ENCODE measurements around the gene PROM2.

PROM2 gene

DNA sequence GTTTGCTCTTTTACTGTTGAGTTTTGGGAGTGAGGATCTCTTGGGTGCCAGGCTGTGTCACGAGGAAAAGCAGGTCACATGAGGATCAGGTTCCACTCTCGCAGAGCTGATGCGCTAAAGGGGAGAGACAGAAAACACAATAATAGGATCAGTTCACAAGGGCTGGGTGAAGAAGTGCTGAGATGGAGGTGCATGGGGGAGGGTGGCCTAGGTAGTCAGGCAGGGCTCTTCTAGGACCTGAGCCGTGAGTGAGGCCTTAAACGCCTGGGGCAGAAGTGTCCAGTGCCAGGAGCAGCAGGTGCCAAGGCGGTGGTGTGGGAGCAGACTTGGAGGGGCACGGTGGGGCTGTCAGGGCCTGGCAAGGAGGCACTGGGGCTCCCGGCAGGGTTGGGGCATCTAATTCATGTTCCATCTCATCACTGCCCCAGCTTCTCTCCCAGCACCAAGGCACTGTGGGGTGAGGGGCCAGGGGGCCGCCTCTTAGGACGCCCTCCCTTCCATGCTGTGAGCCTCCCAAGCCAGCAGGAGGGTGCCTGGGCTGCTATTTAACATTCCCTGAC is 32.2 kb downstream of the PROM2 start:
- DNase-seq (ENCODE audit: low read depth) = no peak

DNA sequence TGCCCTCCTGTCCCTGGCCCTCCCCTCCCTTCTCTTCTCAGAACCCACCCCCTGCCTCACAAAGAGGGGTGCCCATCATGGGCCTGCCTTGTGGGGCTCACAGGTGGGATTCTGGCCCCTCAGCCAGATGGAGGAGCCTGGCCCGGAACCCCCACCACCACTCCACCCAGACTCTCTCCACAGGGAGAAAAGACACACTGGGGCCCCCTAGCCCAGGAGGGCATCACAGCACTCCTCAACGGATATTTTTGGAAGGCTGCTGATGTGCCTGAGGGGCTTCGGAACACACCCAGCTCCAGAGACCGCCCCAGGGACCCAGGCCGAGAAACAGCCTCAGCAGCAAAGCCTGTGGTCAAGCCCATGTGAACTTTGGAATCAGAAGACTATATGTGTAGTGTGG is 32.8 kb downstream of the PROM2 start:
- no peak for DNase-seq (ENCODE audit: low read depth)

DNA sequence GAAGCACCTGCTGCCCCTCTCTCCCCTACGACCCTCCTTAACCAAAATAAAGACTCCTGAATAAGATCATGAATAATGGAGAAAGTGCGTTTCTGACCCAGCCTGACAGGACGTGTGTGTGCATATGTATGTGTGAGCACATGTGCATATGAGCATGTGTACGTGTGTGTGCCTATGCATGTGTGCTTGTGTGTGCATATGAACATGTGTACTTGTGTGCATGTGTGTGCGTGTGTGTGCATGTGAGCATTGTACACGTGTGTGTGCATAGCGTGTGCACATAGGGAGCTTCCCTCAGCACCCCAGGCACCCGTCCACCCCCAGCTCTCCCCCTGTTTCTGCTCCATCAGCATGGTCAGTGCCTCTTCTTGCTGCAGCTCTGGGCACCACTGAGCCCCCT is 33.6 kb downstream of the PROM2 start:
- DNase-seq (ENCODE audit: low read depth) = no peak

DNA sequence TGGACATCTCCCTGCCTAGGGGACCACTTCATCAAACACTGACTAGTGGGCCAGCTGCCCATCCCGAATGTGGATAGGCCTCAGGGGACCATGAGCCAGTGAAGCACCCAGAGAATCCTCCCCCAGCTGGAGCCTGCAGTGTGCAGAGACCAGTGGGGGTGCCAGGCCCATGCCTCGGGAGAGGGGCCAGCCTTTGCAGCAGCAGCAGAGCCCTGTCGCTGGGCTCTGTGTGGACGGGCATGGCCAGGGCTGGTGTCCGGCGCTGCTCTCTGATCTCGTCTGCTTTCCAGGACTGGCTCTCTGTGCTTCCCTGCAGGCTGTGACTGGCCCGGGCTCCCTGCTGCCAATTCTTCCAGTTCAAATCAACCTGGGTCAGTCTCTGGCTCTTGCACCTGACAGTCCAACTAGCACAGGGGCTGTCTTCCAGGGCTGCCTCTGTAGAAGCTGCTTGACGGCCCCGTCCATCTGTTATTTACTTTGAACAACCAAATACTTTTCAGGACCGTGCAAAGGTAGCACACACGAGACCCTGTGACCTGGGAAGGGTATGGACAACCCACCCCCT is 34.3 kb downstream of the PROM2 start:
- DNase-seq (ENCODE audit: low read depth) = no peak

DNA sequence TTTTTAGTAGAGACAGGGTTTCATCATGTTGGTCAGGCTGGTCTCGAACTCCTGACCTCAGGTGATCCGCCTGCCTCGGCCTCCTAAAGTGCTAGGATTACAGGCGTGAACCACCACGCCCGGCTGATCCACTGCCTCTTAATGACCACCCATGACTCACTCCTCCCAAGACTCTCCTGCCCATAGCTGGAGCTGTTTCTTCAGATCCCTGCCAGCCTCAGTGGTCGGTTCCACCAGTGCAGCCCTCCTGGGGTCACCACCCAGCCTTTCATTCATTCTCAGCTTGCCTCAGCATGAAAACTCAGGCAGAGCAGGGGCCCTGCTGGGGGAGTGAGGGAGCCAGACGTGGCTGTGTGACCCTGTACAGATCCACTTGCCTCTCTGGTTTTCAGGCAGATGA is 35.4 kb downstream of the PROM2 start:
- no peak for DNase-seq (ENCODE audit: low read depth)

DNA sequence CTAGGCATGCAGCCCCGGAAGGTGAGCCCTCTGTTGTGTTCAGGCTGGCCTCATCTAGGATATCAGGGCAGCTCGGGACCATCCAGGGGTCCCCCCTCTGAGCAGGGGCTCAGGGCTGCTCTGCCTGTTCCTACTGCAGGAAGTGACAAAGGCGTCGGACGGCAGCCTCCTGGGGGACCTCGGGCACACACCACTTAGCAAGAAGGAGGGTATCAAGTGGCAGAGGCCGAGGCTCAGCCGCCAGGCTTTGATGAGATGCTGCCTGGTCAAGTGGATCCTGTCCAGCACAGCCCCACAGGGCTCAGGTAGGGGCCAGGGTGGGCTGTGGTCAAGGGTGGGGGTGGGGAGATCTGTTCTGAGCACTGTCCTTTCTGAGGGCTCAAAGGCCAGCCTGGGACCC is 36.0 kb downstream of the PROM2 start:
- DNase-seq (ENCODE audit: low read depth) = no peak

DNA sequence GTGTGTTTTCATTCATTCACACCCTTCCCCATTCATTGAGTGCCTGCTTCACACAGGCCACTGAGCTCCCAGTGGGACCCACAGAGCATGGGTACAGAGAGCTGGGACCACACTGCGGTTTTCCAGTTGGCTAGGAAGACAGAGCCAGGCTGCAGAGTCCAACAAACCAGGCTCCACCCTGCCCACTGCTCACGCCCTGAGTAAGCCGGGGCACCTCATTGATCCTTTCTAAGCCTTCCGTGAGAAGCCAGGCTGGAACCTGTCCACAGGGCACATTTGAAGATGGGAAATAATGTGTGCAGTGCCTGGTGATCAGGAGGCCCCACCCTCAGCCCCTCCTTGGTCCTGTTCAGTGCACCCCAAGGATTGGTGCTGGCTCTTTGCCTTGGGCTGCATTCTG is 36.4 kb downstream of the PROM2 start:
- no peak for DNase-seq (ENCODE audit: low read depth)

DNA sequence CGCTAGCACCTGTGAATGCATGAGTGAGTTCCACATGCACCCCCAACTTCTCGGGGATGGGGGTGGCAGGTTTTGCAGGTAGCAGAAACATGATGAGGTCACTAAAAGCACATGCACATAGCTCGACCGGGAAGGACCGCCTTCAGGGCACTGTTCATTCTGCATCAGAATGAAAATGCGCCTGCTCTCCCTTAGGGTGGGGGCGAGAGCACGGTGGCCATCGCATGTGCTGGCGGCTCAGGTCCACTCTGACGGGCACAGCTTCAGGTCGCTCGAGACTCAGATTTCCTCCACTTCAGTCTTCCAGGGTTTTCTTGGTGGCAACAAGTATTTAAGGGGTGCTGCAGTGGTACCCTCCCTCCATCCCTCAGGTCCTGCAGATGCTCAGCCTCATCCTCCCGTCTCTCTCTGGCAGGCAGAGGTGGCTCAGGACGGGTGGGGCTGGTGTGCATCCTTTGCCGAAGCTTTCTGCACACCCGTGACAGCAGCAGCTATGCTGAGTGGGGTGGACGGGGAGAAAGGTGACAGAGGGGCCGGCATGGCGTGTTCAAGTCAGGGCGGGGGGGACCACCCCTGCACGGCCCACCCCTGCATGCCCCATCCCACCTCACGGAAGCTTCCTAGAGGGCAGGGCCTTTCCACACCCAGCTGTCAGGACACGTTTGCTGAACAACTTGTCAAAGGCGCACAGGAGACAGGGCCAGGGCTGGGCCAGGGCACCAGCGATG is 37.7 kb downstream of the PROM2 start:
- DNase-seq (ENCODE audit: low read depth) = no peak

DNA sequence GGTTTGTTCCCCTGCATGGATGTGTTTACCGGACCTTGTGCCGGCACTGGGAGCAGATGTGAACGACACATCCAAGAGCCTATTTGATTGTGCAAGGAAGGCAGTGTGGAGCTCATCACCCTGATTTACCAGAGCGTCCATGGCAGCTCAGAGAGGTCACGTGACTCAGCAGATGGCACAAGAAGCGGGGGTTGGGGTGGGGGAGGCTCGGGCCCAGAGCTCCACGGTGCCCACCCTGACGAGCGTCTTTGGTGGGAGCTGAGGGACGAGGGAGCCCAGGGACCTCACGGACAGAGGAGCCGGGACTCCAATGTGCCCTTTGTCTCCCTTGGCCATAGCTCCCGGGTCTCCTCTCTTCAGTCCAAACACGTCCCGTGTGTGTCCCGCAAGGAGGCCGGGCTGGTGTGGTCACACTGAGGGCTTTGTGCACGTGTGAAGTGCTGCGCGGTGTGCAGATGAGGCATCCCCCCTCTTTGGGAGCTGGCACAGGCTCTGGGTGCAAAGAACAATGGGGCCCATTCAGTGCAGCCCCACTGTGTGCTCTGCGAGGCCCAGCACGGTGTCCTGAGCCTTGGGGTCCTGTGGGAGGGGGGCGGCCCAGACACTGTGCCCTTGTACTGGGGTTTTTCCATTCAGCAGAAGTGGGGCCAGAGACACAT is 38.4 kb downstream of the PROM2 start:
- no peak for DNase-seq (ENCODE audit: low read depth)

DNA sequence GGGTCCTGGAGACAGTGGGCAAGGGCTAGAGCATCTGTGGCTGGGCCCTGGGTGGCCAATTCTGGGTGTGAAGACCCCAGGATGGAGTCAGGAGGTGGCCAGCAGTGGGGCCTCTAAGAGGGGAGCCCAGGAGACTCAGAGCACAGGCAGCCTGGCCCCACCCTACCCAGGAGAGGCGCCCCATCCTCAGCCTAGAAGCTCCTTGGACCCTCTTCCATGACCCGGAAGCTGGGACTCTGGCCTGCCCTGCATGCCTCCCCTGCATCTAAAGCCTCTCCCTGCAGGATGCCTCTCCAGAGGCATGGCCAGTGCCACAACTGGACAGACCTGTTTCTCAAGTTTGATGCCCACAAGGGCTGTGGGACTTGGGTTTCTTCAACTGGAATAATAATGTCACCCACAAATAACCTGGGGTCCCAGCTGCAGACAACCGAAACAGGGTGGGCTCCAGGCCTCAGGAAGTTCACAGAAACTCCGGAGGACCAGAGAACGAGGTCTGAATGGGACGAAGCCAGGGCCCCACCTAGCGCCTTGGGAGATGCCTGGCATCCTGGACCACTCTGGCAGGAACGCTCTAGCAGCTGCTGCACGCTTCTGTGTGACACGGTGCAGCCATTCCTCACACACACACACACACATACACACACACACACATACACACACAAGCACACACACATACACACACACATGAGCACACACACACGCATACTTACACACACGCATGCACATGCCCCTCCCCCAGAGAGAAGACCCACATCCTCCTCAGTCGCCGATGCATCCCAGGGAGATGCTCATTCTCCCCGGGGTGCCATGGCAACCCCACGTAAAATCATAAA is 39.3 kb downstream of the PROM2 start:
- DNase-seq (ENCODE audit: low read depth) = no peak

DNA sequence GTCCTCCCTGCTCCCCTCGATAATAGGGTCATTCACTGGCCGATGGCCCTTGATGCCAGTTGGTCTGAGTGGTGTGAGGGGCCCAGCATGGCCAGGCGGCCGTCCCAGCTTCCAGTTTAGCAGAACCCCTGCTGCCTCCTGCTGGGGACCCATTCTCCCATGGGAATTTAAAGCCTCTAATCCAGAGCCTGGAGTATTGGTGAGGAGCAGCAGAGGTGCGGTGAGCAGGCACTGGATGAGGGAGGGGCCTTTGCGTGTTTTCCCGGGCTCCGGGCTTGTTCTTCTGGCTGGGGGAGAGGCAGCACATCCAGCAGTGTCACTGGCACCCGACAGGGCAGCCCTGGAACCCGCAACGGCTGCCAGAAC is 40.3 kb downstream of the PROM2 start:
- no peak for DNase-seq (ENCODE audit: low read depth)

DNA sequence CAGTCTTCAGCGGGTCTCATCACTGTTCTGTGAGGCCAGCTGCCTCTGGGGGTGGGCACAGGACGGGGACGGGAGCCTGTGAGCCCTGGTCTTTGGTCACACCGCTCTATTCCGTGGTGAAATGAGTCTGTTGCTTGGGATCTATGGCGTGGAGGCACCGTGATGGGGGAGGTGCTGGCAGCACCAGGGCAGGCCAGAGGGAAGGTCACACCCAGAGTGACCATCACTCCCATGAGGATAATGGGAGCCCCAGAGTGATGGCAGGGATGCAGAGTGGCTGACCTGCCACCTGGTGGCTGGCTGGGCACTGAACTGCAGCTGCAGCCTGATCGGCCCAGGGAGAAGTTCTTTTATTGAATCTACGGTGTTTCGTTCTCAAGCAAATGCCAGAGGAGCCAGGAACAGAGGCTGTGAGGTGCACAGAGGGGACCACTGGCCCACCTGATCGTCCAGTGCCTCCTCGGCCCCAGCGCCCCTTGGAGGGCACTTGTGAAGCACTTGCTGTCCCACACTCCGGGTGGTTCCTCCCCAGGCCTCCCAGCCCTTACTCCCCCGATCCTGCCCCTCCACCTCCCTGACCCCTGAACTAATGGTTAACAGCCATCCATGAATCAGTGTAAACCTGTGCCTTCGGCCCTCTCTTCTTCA is 40.8 kb downstream of the PROM2 start:
- no peak for DNase-seq (ENCODE audit: low read depth)

DNA sequence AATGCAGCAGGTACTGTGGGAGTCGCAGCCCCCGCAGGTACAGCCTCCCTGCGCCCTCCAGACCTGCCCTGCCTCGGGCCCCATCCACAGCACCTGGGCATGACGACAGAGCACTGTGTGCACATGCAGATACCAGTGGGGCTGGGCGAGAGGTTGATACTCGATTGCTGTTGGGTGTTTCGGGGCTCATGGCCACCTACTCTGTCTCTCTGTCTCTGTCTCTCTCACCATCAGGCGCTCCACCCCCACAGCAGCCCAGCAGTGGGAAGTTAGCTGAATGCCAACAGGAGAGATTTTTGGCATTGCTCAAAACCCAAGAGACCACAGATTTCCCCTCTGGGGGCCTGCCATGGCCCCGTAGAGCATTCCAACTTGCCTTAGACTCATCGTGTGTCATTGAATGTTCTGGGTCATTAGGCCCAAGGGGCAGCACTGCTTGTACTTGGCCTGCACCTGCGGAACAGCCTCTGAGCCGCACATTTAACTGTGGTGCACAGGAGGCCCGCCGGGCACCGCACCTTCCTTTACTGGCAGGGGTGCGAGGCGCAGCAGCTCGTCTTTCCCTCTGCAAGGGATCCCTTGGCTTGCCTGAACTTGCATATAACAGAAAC is 41.7 kb downstream of the PROM2 start:
- no peak for DNase-seq (ENCODE audit: low read depth)

DNA sequence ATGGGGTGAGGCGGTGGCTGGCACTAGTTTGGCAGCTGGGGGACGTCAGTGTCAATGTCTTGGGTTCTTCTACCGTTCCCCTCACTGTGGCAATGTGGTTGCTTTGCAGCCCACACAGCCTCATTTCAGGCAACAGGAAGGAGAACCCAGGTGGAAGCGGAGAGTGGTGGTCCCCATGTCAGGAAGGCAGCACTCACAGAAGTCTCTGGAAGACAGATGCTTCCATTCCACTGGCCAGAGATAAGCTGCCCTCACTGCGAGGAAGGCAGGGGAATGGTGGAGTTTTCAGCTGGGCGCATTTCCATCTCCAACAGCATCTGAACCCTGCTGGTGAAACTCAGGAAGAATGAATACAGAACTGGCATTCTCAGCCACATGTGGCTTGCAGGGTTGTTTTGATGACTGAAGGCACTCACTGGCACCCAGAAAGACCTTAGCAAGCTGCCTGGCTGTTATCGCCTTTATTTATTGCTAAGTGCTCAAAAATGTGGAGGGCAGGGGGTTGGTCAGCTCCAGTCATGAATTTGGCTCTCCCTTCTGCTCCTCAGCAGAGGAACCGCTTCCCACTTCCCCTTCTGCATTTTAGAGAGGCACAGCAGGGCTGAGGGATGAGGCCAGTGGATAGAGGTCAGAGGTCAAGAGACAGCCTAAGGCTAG is 42.3 kb downstream of the PROM2 start:
- DNase-seq (ENCODE audit: low read depth) = no peak

DNA sequence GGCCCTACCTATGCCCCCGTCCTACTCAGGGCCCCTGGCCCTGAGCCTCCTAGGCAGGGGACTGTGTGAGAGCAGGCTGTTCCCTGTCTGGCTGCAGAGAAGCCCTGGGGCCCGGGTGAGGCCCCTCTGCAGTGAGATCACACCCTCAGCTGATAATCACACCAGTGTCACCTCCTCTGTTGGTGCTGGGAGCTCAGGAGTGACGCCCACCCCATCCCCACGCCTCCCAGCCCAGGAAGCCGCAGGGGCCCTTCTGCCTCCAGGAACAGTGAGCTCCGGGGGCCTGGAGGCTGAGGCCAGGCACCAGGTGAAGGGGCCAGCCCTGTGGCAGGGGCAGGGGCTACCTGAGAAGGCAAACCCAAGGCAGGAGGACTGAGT is 42.9 kb downstream of the PROM2 start:
- DNase-seq (ENCODE audit: low read depth) = no peak

DNA sequence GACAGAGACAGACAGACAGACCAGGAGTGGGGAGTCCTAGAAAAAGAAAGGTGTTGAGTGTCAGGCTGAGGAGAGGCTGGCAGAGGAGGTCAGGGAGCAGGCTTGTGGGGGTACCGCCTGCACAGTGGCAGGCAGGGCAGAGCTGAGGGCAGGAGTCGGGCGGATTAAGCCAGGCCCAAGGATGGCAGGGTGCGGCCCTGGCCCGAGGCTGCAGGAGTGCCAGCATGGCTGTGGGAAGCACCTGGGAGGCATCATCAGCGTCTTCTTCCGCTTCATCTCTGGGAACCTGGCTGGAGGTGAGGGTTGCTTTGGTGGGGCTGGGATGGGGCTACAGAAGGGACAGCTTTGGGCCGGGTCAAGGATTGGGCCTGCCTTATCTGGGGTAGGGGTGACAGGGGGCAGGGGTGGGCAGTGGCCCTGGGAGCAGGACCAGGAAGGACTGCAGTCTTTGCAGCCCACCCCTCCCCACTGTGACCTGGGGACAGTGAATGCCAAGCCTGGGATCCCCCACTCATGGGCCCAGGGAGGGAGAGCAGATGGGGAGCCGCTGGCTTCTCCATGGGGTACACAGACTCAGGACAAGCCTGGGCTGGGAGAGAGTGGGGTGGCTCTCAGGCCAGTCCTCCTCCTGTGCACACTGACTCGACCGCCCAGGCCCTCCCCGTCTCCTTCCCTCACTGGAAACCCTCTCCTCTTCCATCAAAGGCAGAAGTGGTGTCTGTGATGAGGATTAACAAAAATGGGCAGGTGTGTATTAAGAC is 43.6 kb downstream of the PROM2 start:
- DNase-seq (ENCODE audit: low read depth) = no peak

DNA sequence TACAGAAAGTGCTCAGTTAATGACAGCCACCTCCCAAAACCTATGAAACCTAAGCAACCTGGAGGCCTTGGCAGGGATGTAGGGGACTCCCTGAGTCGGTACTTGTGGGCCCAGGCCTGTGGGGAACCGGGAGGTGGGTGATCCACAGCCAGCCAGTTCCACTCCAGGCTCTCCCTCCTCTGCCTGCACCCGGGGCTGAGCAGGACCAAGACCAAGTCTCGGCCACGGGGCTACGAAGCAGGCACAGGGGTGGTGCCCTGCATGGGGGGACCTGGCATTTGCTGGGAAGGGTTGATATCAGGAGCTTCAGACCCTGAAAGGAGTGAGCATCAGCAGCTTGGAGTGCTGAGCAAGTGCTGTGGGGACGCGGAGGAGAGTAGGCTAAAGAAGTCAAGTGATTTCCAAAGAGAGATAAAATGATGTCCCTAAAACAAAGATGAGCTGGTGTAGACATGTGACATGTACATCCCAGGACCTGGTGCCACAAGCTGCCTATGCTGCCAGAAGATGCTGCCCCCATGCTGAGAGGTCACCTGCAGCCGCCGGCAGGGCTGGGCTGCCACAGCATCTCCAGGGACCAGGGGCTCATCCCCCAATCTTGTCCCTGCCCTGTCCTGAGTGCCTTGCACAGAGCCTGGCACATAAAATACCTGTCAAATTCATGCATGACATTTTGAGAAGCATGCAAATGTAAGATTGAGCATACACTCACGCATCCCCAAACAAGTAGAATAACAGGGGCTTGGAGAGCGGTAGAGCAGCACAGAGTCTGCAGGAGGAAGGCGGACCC is 44.4 kb downstream of the PROM2 start:
- no peak for DNase-seq (ENCODE audit: low read depth)

DNA sequence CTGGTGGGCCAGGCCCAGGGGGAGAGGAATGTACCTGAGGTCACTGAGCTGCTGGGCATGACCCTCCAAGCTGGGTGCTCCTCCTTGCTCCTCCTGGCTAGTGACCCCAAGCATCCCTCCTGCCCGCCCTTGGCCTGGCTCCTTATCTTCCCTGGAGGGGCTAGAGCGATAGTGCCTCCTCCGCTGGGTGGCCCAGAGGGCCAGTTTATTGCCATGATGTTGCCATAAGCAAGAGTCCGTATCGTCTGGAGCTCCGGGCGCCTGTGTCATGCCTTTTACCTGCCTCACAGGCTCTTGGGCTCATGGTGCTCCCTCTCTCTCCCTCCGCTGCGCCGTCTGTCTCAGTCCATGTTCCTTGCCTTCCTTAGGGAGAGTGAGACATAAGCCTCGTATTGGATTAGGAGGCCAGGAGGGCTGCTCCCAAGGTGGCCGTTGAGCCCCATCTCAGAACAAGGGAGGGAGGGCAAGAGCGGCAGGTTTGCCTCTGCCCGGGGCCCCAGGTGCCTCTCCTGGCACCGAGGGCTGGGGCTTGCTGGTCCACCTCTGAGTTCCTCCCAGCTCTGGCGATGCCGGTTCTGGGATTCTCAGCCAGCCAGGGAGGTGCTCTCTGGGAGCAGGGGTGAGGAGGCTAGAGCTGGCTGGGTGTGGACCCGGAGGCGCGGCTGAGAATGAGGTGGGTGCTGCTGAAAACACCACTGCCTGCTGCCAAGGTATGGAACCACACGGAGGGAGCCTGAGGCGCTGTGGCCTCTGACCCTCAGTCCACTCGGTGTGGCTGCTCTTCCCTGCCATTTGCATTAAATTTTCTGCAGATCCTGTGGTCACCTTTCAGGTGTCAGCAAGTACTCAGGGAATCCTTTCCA is 45.5 kb downstream of the PROM2 start:
- no peak for DNase-seq (ENCODE audit: low read depth)

DNA sequence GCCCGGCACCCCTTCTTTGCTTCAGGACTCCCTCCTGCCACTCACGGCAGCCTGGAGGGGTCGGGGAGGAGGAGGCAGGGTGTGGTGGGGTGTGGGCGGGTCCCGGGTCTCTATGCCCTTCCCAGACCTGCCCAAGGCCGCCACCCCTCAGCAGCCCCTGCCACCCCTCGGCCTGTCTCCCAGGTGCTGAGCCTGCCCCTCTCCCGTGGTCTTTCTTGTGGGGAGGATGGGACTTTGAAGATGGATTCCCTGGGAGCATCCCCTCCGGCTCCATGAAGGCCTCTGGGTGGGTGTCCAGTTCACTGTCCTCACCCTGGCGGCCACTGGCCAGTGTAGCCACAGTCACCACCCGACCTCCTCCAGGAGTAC is 46.1 kb downstream of the PROM2 start:
- no peak for DNase-seq (ENCODE audit: low read depth)
